ENCODE results near the gene PRL.

The PRL gene

DNA sequence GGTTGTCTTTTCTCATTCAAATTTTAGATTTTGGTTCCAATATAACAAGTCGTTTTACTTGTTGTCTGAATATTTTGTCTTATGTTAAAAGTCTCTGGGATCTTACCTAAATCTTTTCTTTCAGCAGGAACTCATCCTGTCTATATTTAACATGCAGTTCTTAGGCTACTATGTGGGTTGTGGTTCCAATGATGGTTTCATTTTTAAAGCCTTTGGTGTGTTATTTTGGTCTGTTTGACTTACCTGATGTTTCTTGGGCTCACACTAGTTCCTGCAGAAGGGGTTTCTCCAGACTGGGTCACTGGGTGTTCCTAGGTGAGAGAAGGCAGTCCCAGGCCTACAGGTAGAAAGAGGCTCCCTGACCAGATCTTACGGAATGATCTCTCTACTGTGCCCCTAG is 17.4 kb downstream of the PRL start:
- DNase-seq = no peak
- H3K36me3 ChIP-seq (ENCODE audit: insufficient read depth, low read length) = no peaks in the 10 kb centered on the region
- H3K4me2 ChIP-seq (ENCODE audit: insufficient read depth, low read length) = no peak overlapping the region
- H4K20me1 ChIP-seq (ENCODE audit: insufficient read depth, low read length) = no peaks in the 10 kb centered on the region
- no peaks in the 10 kb centered on the region for H3K79me2 ChIP-seq (ENCODE audit: insufficient read depth, low read length)
- H3K4me3 ChIP-seq (ENCODE audit: low read depth in 1 of 2, low read length in 2 of 2) = no peak overlapping the region
- H3K27ac ChIP-seq (ENCODE audit: low read length) = peak overlapping the region; percentile 38; the same call in 1 of the 2 replicates
- ATAC-seq (ENCODE audit: insufficient read depth, low read depth) = peak; percentile 73
- no peak overlapping the region for H3K9ac ChIP-seq (ENCODE audit: low read depth, low read length)
- peaks cover 5% of the 10 kb centered on the region for H3K4me1 ChIP-seq (ENCODE audit: insufficient read depth, low read length)
- TF ChIP-seq, protein P1, sequence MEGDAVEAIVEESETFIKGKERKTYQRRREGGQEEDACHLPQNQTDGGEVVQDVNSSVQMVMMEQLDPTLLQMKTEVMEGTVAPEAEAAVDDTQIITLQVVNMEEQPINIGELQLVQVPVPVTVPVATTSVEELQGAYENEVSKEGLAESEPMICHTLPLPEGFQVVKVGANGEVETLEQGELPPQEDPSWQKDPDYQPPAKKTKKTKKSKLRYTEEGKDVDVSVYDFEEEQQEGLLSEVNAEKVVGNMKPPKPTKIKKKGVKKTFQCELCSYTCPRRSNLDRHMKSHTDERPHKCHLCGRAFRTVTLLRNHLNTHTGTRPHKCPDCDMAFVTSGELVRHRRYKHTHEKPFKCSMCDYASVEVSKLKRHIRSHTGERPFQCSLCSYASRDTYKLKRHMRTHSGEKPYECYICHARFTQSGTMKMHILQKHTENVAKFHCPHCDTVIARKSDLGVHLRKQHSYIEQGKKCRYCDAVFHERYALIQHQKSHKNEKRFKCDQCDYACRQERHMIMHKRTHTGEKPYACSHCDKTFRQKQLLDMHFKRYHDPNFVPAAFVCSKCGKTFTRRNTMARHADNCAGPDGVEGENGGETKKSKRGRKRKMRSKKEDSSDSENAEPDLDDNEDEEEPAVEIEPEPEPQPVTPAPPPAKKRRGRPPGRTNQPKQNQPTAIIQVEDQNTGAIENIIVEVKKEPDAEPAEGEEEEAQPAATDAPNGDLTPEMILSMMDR (IDR thresholded peaks at IDR 0.05; ENCODE audit: borderline replicate concordance, extremely low read depth, low read length, poor library complexity, severe bottlenecking) = no peak
- no peak for TF ChIP-seq EZH2 (IDR thresholded peaks at IDR 0.05; ENCODE audit: borderline replicate concordance, low read depth, low read length, severe bottlenecking)
- no peaks in the 10 kb centered on the region for H3K9me3 ChIP-seq (ENCODE audit: insufficient read depth, low read length, severe bottlenecking)
- H3K27me3 ChIP-seq (ENCODE audit: insufficient read depth, low read length, poor library complexity) = no peaks in the 10 kb centered on the region
- H2AFZ ChIP-seq (ENCODE audit: low read depth, low read length) = no peak overlapping the region

DNA sequence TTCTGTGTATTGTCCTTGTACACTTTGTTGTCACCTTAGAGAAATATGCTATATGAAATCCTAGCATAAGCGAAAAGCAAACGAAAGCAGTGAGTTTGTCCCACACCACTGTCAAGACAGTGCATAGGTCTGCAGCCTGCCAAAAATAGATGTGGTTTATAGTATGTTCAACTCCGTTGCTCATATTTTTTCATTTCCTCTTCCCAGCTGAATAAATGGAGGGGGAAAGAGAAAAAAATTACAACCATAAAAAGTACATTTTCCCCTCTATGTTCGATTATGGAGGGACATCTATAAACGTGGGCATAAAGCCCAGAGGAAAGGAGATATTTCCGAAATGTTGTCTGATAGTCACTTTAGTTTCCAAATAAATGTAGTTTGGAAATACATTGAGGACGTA is 25.8 kb downstream of the PRL start:
- peak; percentile 87 for ATAC-seq (ENCODE audit: insufficient read depth, low read depth)
- H3K4me3 ChIP-seq (ENCODE audit: low read depth in 1 of 2, low read length in 2 of 2) = no peak overlapping the region

DNA sequence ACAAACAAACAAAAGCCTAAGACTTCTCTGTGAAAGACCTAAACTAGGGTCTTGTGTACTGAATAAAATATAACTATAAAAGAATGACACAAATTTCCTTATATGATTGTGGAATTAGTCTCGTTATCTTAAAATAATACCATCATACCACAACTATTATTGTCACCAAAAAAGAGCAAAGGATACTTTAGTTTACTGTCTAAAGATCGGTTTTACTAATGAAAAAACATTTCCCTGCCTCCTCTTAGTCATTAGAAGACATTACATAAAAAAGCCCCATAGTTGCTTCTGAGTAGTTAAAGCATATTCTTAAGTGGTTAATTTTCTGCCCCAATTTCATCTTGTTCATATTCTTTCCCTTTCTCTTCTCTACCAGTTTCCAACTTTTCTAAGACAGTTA is 33.1 kb downstream of the PRL start:
- Histone ChIP-seq H3K4me3 (ENCODE audit: low read depth in 1 of 2, low read length in 2 of 2) (no peak overlapping the region), H3K4me2 (ENCODE audit: insufficient read depth, low read length) (no peak overlapping the region)
- no peak for DNase-seq

More for the DNA sequence above, 25.8 kb downstream of the PRL start:
- Histone ChIP-seq H3K36me3 (ENCODE audit: insufficient read depth, low read length) (no peaks in the 10 kb centered on the region), H3K9me3 (ENCODE audit: insufficient read depth, low read length, severe bottlenecking) (no peaks in the 10 kb centered on the region), H3K27ac (ENCODE audit: low read length) (no peak overlapping the region), H3K79me2 (ENCODE audit: insufficient read depth, low read length) (no peaks in the 10 kb centered on the region), H3K27me3 (ENCODE audit: insufficient read depth, low read length, poor library complexity) (no peaks in the 10 kb centered on the region), H3K4me1 (ENCODE audit: insufficient read depth, low read length) (peaks cover 15% of the 10 kb centered on the region), H3K4me2 (ENCODE audit: insufficient read depth, low read length) (peak overlapping the region; percentile 24; the same call in 1 of the 2 replicates), H2AFZ (ENCODE audit: low read depth, low read length) (peak overlapping the region; percentile 0; the same call in 1 of the 2 replicates), H3K9ac (ENCODE audit: low read depth, low read length) (no peak overlapping the region), H4K20me1 (ENCODE audit: insufficient read depth, low read length) (no peaks in the 10 kb centered on the region)
- peak; percentile 20 for DNase-seq
- TF ChIP-seq, protein P1 (IDR thresholded peaks at IDR 0.05; ENCODE audit: borderline replicate concordance, extremely low read depth, low read length, poor library complexity, severe bottlenecking) = no peak
- no peak for TF ChIP-seq EZH2 (IDR thresholded peaks at IDR 0.05; ENCODE audit: borderline replicate concordance, low read depth, low read length, severe bottlenecking)

More for the DNA sequence above, 33.1 kb downstream of the PRL start:
- no peaks in the 10 kb centered on the region for H4K20me1 ChIP-seq (ENCODE audit: insufficient read depth, low read length)
- no peaks in the 10 kb centered on the region for H3K9me3 ChIP-seq (ENCODE audit: insufficient read depth, low read length, severe bottlenecking)
- H3K79me2 ChIP-seq (ENCODE audit: insufficient read depth, low read length) = no peaks in the 10 kb centered on the region
- H3K27me3 ChIP-seq (ENCODE audit: insufficient read depth, low read length, poor library complexity) = no peaks in the 10 kb centered on the region
- no peak for ATAC-seq (ENCODE audit: insufficient read depth, low read depth)
- no peak overlapping the region for H3K9ac ChIP-seq (ENCODE audit: low read depth, low read length)
- no peaks in the 10 kb centered on the region for H3K4me1 ChIP-seq (ENCODE audit: insufficient read depth, low read length)
- H3K36me3 ChIP-seq (ENCODE audit: insufficient read depth, low read length) = no peaks in the 10 kb centered on the region
- TF ChIP-seq, protein P1 (IDR thresholded peaks at IDR 0.05; ENCODE audit: borderline replicate concordance, extremely low read depth, low read length, poor library complexity, severe bottlenecking) = no peak
- no peak for TF ChIP-seq EZH2 (IDR thresholded peaks at IDR 0.05; ENCODE audit: borderline replicate concordance, low read depth, low read length, severe bottlenecking)
- H2AFZ ChIP-seq (ENCODE audit: low read depth, low read length) = no peak overlapping the region
- no peak overlapping the region for H3K27ac ChIP-seq (ENCODE audit: low read length)

Measured in DND-41 (cell line).